DMS 273 (cell line): Measurements from ENCODE around the gene IL13.

Experiments
- DNase-seq: peaks from one replicate; lab custom pipeline; 2025; ENCODE audit not compliant: unreplicated experiment; lab: John Stamatoyannopoulos, UW

IL13 gene

DNA sequence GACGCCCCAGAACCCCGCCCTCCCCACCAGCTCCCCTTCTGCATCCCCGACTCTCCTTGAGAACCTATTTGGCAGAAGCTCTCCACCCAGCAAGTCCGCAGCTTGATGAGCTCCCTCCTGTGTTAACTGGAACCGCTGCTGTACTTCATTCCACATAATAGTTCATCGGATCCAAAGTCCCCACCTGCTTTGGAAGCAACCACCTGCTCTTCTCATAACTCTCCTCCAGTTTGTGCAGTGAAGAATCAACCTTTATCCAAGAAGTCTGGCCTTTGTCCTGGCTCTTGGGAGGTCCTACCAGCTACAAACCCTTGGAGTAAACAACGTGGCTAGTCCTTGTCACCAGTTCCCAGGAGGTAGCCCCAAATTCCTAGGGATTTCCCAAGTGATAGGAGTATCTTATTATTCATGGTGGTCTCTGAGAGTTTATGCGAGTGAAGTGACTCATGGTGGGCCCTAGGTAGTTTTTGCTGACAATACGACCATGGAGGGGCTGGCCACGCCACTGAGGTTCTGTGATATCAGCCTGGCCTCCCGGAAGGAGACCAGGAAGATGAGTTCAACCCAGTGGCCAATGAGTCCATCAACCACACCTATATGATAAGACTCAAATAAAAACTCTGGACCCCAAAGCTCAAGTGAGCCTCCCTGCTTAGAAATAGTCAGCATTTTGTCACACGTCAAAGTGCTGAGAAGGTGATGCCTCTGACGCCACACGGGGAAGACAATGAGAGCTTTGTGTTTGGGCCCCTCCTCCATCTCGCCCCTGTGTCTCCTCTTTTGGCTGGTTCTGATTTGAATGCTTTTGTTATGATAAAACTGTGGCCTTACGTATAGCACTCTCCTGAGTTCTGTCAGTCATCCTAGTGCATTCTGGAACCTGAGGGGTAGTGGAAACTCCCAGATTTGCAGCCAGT lies 12.3 kb downstream of the IL13 start:
- DNase-seq: no peak

DNA sequence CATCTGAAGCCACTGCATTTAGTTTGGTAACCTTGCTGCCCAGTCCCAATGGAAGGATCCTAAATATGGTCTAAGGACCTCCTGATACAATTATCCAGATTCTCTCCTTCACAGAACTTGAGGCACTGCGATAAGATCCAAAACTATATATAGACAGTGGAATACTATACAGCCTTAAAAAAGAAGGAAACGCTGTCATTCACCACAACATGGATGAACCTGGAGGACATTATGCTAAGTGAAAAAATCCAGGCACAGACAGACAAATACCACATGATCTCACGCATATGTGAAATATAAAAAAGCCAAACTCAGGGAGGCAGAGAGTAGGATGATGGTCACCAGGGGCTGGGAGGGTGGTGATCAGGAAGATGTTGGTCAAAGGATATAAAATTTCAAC lies 13.0 kb downstream of the IL13 start:
- no peak for DNase-seq

- DNase-seq: no peak
Measured at GRCh38 chr5:132673488-132673887, 15.5 kb downstream of the IL13 start.

GRCh38 chr5:132673939-132674630 lies 16.1 kb downstream of the IL13 start, which contains the start of gene IL4:
Gene IL4 (plus strand): TSS chr5:132673989. CDS start chr5:132674051, 62 bp downstream.
- DNase-seq: peak; percentile 23

DNA sequence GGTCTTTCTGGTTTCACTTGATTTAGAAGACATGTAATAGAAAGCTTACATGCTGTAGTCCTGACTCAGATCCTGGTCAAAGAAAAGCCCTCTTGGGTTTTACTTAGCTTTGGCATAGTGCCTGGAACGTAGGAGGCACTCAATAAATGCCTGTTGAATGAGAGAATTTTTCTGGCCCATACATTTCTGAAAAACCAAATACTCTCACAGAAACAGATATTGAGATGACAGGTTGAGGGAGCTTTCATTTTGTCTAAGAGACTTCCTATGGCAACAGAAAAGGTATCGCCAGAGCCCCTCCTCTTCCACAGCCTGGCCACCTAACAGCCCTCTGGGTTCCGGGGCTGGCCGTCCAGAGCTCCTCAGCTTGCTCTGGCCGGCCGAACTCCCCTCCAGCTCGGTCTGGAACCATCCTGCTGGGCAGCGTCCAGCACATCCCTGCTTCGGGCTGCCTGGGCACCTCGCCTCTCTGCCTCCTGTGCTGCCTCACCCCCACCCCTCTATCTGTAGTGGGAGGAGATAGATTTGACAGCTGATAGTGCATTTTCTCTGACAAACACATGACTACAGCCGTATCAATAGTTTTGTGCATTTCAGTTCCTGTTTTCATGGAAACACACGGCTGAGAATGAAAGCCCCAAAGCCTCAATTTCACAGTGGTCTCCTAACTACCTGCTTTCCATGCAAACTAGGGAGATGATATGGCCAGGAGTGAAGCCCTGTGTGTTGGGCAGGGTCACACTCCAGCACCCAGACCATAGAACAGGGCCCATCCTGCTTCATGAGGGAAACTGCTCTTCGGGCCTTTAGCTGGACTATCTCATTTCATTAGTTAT lies 16.9 kb downstream of the IL13 start:
- peak; percentile 17 for DNase-seq

- DNase-seq: no peak
Measured at GRCh38 chr5:132675936-132676689, 18.1 kb downstream of the IL13 start.

DNA sequence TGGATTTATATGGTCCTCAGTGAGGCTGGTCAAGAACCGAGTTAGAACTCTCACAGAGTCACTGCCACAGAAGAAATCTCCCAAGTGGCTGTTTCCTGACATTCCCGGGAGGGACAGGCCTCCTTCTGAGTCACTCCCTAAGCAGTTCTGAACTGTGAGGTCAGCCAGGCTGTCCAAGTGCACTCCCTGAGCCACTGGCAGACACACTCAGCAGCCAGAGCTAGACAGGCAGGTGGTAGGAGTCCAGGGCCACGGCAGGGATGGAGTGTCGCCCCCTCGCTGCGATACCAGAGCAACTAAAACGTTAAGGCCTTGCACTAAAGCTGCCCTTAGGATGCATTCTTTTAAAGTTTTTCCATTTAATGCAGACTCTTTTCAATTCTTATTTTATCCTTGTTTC lies 19.2 kb downstream of the IL13 start:
- no peak for DNase-seq

DNA sequence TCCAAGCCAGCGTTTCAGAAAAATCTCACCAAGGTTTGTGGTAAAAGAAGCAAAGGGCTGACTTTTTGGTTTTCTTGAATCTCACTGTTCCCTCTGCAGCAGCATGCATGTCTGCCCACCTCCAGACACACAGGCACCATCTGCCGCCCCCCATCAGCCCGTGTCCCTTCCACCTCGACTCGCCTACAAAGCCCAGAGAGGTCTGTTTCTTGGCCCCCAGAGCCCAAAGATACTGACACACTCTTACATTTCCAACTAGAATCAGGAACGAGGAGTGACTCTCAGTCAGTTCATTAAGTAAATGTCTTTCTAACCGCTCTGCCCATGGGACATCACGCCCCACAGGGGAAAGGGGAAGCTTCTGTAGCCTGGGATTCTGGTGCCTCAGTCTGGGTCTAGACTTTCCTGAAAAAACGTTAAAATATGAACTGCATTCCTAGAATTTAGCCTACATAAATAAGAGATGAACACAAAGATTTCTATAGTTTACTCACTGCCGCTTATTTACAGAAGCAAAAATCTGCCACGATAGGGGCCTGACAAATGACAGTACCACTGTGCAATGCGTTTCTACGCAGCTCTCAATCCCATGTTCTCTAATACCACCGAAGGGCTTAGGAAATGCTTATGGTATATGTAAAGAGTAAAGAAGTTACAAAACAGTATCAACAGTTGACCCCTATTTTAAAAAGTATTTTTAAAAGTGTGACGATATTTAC lies 19.9 kb downstream of the IL13 start:
- peak; percentile 19 for DNase-seq

GRCh38 chr5:132678735-132679134 lies 20.8 kb downstream of the IL13 start:
- DNase-seq: no peak

DNA sequence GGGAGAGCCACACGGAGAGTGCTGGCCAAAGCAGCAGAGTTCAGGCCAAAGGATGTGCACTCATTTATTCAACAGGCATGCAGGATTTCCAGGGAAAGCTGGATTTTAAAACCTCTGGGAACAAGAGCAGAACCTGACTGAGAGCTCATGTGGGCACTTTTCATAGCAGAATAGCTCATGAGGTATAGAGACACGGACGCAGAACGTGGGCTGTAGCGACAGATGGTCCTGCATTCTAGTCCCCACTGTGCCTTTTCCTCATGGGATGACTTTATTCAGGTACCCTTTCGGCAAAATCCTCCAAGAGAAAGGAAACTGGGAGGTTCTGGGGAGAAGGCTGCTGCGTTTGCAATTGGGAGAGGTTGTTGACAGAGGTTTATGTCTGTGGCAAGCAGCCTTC lies 21.2 kb downstream of the IL13 start:
- DNase-seq: no peak

- no peak for DNase-seq
Measured at GRCh38 chr5:132679717-132680380, 21.9 kb downstream of the IL13 start.

DNA sequence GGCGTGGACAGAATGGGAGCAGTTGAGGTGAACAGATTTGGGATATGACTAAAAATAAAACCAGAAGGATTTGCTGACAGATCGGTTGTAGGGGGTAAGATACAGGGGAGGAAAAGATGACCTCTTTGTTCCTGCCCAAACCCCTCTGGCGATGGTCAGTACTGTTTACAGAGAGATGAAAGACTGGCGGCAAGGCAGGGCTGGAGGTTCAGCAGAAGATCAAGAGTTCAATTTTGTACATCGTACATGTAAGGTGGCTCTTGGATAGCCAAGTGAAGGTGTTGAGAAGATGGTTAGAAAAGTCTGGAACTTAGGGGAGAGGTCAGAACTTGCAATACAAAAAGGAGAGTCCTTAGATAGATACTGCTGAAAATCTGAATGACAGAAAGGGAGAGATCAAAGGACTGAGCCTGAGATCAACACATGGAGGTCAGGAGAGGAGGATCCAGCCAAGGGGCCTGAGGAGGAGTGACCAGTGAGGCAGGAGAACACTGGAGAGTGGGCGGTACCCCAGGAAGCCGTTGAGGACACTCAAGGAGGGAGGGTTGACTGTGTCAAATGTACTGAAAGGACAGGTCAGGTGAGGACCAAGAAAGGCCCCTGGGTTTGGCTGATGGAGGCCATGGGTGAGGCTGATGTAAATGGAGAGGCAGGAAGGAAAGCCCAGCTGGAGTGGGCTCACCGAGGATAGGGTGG lies 23.0 kb downstream of the IL13 start:
- no peak for DNase-seq

DNA sequence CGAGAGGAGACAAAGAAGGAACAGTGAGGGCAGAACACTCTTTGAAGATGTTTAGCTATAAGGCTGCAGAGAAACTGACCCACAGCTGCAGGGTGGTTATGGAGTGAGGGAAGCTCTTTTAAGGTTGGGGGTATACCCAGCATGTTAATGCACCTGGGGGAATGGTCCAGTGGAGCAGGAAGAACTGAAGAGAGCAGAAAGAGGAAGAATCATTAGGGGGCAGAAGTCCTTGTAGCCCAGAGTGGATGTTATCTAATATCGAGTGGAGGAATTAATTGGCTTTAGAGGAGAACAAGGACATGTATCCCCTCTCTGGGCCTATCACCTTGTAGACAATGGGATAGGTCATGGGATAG lies 23.5 kb downstream of the IL13 start:
- DNase-seq: no peak

DNA sequence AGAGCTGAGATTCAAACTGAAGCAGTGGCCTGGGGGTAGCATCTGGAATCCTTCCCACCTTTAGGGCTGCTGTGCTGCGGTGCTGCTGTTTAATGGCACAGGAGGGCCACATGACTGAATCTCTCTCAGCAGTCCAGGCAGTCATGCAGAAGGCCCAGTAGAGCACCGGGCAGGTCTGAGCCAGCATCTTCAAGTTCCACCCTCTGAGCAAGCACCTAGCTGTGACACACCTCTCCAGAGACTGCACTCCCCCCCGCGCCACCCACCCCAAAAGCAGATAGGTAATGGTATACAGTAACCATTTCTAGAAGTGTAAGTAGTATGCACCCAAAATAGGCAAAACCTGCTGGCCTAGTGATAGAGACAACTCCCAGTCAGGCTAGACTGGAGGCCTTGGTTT lies 24.0 kb downstream of the IL13 start:
- no peak for DNase-seq

DNA sequence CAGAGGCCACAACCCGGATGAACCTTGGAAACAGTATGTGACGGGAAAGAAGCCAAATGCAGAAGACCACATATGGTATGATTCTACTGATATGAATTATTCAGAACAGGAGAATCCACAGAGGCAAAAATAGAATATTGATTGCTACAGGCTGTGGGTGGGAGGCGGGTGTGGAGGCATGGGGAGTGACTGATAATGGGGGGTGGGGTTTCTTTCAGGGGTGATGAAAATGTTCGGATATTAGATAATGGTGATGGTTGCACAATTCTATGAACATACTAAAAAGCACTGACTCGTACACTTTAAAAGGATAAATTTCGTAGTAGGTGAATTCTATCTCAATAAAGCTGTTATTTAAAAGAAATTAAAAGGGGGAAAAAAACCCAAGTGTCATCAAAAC lies 26.5 kb downstream of the IL13 start:
- DNase-seq: no peak

DNA sequence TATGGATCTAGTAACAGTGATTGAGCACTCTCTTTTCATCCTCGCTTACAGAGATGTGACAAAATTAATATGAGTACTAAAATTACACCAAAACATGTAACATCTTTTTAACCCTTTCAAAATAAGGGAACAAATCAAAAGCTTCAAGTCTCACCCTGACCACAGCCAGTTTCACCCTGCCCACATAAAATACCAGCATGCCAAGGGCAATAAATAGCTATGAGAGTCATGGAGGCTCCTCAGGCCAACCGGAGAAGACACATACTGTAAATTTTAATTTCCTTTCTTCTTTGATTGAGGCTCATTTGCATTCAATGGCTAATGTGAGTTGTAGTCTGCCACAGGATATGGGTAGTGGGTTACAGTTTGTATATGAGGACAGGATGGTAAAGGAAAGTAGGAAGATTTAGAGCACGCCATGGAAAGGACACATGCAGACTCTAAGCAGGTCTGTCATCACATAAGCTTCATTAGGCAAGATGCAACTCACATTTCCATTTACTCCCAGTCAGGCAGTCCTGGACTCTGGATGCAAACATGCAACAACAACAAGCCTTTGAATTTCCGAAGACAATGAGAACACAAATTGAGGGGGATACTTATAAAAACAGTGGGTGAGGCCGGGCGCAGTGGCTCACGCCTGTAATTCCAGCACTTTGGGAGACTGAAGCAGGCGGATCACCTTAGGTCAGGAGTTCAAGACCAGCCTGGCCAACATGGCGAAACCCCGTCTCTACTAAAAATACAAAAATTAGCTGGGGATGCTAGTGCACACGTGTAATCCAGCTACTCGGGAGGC lies 27.1 kb downstream of the IL13 start:
- no peak for DNase-seq

GRCh38 chr5:132686193-132686592 lies 28.2 kb downstream of the IL13 start:
- DNase-seq: no peak

- no peak for DNase-seq
Measured at GRCh38 chr5:132687995-132688394, 30.0 kb downstream of the IL13 start.
